Adrenal gland (tissue), 12 donors: ENCODE measurements around the gene PTPRD. TPM values are rescaled to one million over a fixed set of nuclear protein-coding genes. Genes with fewer than 3 reads are reported as not detected.

Experiments
- DNase-seq, 7 donors: peaks; one replicate each; pipeline ENCODE4 v3.0.0-alpha.2; 2019 to 2020
- H3K27ac ChIP-seq, 5 donors: fragments of 200-600 bp; sonication (generic) in 4 of 5; 1 replicate in 3 of 5; 2 replicates in 2 of 5; pipeline versions ENCODE4 v1.5.1 to v1.8.0; 2016 to 2020; ENCODE audit warnings: mild to moderate bottlenecking in 1 of 5
- H3K27me3 ChIP-seq: fragments of 200-600 bp; 2 replicates; pipeline ENCODE4 v1.8.0; 2021
- H3K36me3 ChIP-seq, 2 donors: fragments of 200-600 bp; replicated peaks in 1 of 2; 1 replicate in 1 of 2; 2 replicates in 1 of 2; pipeline versions ENCODE4 v1.5.1 to v1.8.0; 2018 to 2022
- H3K4me1 ChIP-seq, 2 donors: fragments of 200-600 bp; replicated peaks in 1 of 2; 1 replicate in 1 of 2; 2 replicates in 1 of 2; pipeline versions ENCODE4 v1.5.1 to v1.8.0; 2018 to 2021
- H3K4me3 ChIP-seq, 4 donors: fragments of 200-600 bp; sonication (generic) in 3 of 4; one replicate each; pipeline ENCODE4 v1.5.1; 2016 to 2018
- H3K9me3 ChIP-seq, 3 donors: fragments of 200-600 bp; sonication (generic) in 1 of 3; replicated peaks in 1 of 3; 1 replicate in 2 of 3; 2 replicates in 1 of 3; pipeline versions ENCODE4 v1.5.1 to v1.8.0; 2016 to 2021
- CTCF ChIP-seq, 6 experiments: fragments of 450-650 bp in 4 of 6; fragments of 200-600 bp in 2 of 6; sonication (generic) in 1 of 6; IDR thresholded peaks; 1 replicate in 5 of 6; 2 replicates in 1 of 6; pipeline versions ENCODE4 v1.5.1 to v1.8.0; 2016 to 2021; ENCODE audit warnings: antibody characterized with exemption in 6 of 6, mild to moderate bottlenecking in 2 of 6, moderate library complexity in 1 of 6
- POLR2A ChIP-seq, 2 donors: fragments of 450-650 bp; IDR thresholded peaks; one replicate each; pipeline ENCODE4 v1.6.1; 2017; ENCODE audit warnings: antibody characterized with exemption in 2 of 2, mild to moderate bottlenecking in 2 of 2, moderate library complexity in 1 of 2
- WGBS, 4 donors: extraction: QIAGEN DNeasy Blood & Tissue Kit in 2 of 4; methylation state at CpG; one replicate each; pipeline versions ENCODE4 v1.1.5 to v1.1.7; 2013 to 2017; 5-methylcytosine and 5-hydroxymethylcytosine counted together
- intact Hi-C, 2 donors: fragments of 100-400 bp; cut with DNase I; formaldehyde crosslinking; loops; one replicate each; pipeline versions ENCODE4 v1.14.1 to v1.15.0; 2022 to 2023
- polyA plus RNA-seq, 3 donors: library from polyadenylated mRNA; stranded (reverse); fragments of 200-250 nt in 2 of 3; fragments of 350-450 nt in 1 of 3; fragmentation: Illumina TruSeq in 1 of 3; extraction: RNeasy Lipid Tissue Mini Kit (QIAGEN cat#74804) in 1 of 3; gene quantifications; one replicate each; pipeline ENCODE4 v1.2.3, GENCODE V29; 2013 to 2014
- total RNA-seq, 9 donors: library from RNA; depleted of rRNA in 4 of 9; stranded (reverse); fragments of >200 nt in 4 of 9; fragments of 120-200 nt in 1 of 9; fragmentation: NEBNext Ultra II Directional in 1 of 9; extraction: Animal tissue kit (Norgen Biotek cat#: 25700) in 1 of 9; gene quantifications; one replicate each; pipeline versions ENCODE4 v1.1.0 to v1.2.4, GENCODE V29; 2013 to 2023
- donor health status: healthy with polysubstance abuse.
- donor health status: Bipolar disorder and iron deficiency.
- donor health status: DM: yes; HTN: yes; CAD: no.
- donor health status: DM: no; HTN: no; CAD: no.
- donor health status: DM: no; HTN: no; CAD: no.
- donor health status: DM: yes; HTN: yes; CAD: no.

PTPRD gene
- total and polyA plus RNA-seq, 12 donors, result 0.61 to 71.2 (median 4.5) TPM

- no peaks in the 10 kb centered on the region for H3K27me3 ChIP-seq
- H3K4me3 ChIP-seq, result no peak overlapping the region
- no peak for DNase-seq
- TF ChIP-seq CTCF (IDR thresholded peaks at IDR 0.05), result peak in 2 of 6 experiments; percentile 5 to 17
- no peak for TF ChIP-seq POLR2A (IDR thresholded peaks at IDR 0.05)
- no peaks in the 10 kb centered on the region for H3K9me3 ChIP-seq
- H3K36me3 ChIP-seq, result no peaks in the 10 kb centered on the region
- intact Hi-C loops, result loop anchor here in 1 of 2 donors (10.0 kb wide), 1 partner anchor 187 kb away; no protein-coding TSS in a partner anchor
- 13 to 21% (median 17%) methylated on average over 1 of the region's 1 CpG for WGBS, 4 donors
- no peaks in the 10 kb centered on the region for H3K4me1 ChIP-seq
- no peak overlapping the region for H3K27ac ChIP-seq
Observed at GRCh38 chr9:9791611-9792010, 821.2 kb downstream of the PTPRD start.

- H3K4me3 ChIP-seq, result no peak overlapping the region
- no peaks in the 10 kb centered on the region for H3K36me3 ChIP-seq
- no peaks in the 10 kb centered on the region for H3K4me1 ChIP-seq
- DNase-seq, result peak; percentile 17 to 55 (median 23)
- no peaks in the 10 kb centered on the region for H3K9me3 ChIP-seq
- WGBS, 4 donors, result 16 to 29% (median 25%) methylated on average over 1 of the region's 1 CpG
- H3K27ac ChIP-seq, result no peak overlapping the region
- H3K27me3 ChIP-seq, result no peaks in the 10 kb centered on the region
- TF ChIP-seq POLR2A (IDR thresholded peaks at IDR 0.05) (no peak), CTCF (IDR thresholded peaks at IDR 0.05) (peak; percentile 58 to 78 (median 70))
- intact Hi-C loops, result loop anchor here in 1 of 2 donors (10.0 kb wide), 1 partner anchor 186 kb away; no protein-coding TSS in a partner anchor
Observed at GRCh38 chr9:9790216-9790872, 822.5 kb downstream of the PTPRD start.

- intact Hi-C loops, result no loop called here
- TF ChIP-seq POLR2A (IDR thresholded peaks at IDR 0.05) (no peak), CTCF (IDR thresholded peaks at IDR 0.05) (no peak)
- Histone ChIP-seq H3K4me1 (no peaks in the 10 kb centered on the region), H3K9me3 (no peaks in the 10 kb centered on the region), H3K4me3 (no peak overlapping the region), H3K36me3 (no peaks in the 10 kb centered on the region), H3K27ac (no peak overlapping the region), H3K27me3 (no peaks in the 10 kb centered on the region)
- no peak for DNase-seq
- WGBS, 4 donors, result 63 to 72% (median 68%) methylated on average over 4 of the region's 4 CpGs
Observed at GRCh38 chr9:9783711-9784110, 829.1 kb downstream of the PTPRD start.

GRCh38 chr9:9783211-9783610, 829.6 kb downstream of the PTPRD start:
- intact Hi-C loops, result no loop called here
- Histone ChIP-seq H3K27ac (no peak overlapping the region), H3K36me3 (no peaks in the 10 kb centered on the region), H3K27me3 (no peaks in the 10 kb centered on the region), H3K4me1 (no peaks in the 10 kb centered on the region), H3K9me3 (no peaks in the 10 kb centered on the region), H3K4me3 (no peak overlapping the region)
- WGBS, 4 donors, result 53 to 74% (median 69%) methylated on average over 2 of the region's 2 CpGs
- TF ChIP-seq POLR2A (IDR thresholded peaks at IDR 0.05), result no peak
- TF ChIP-seq CTCF (IDR thresholded peaks at IDR 0.05), result no peak
- no peak for DNase-seq
